ENCODE results near the gene TNNC1. TPM values are rescaled to one million over a fixed set of nuclear protein-coding genes. Genes with fewer than 3 reads are reported as not detected.

TNNC1 gene
- total and polyA plus RNA-seq, 2 experiments from 2014 or later = 1,875 to 3,313 TPM

GRCh38 chr3:52456800-52457183, 3.0 kb upstream of the TNNC1 start:
- TF ChIP-seq CTCF (IDR thresholded peaks at IDR 0.05; ENCODE audit: low read depth, low read length) = no peak
- Histone ChIP-seq H3K9me3 (ENCODE audit: low read depth) (no peaks in the 10 kb centered on the region), H3K4me3 (peak overlapping the region; percentile 87), H3K36me3 (peaks cover 42% of the 10 kb centered on the region), H3K27ac (peak overlapping the region; percentile 99), H3K4me1 (ENCODE audit: low read depth) (peaks cover 32% of the 10 kb centered on the region), H3K27me3 (no peaks in the 10 kb centered on the region)
- DNase-seq (ENCODE audit: low read depth in 1 of 2, low spot score in 1 of 2) = no peak

GRCh38 chr3:52456169-52456799, 2.4 kb upstream of the TNNC1 start:
- Histone ChIP-seq H3K27me3 (no peaks in the 10 kb centered on the region), H3K36me3 (peaks cover 45% of the 10 kb centered on the region), H3K4me1 (ENCODE audit: low read depth) (peaks cover 35% of the 10 kb centered on the region), H3K4me3 (peak overlapping the region; percentile 87), H3K9me3 (ENCODE audit: low read depth) (no peaks in the 10 kb centered on the region), H3K27ac (peak overlapping the region; percentile 99)
- TF ChIP-seq CTCF (IDR thresholded peaks at IDR 0.05; ENCODE audit: low read depth, low read length) = no peak
- DNase-seq (ENCODE audit: low read depth in 1 of 2, low spot score in 1 of 2) = peak in 1 of 2 donors; percentile 70

GRCh38 chr3:52455283-52456168, 1.7 kb upstream of the TNNC1 start, which contains the start of gene NISCH:
Gene NISCH (plus strand): TSS chr3:52455604. CDS start chr3:52455642, 38 bp downstream.
- peak within 1 kb of the TSS; percentile 99 for H3K27ac ChIP-seq
- TF ChIP-seq CTCF (IDR thresholded peaks at IDR 0.05; ENCODE audit: low read depth, low read length) = no peak
- peak; percentile 79 to 93 for DNase-seq (ENCODE audit: low read depth in 1 of 2, low spot score in 1 of 2)

GRCh38 chr3:52454938-52455282, 1.1 kb upstream of the TNNC1 start:
- Histone ChIP-seq H3K9me3 (ENCODE audit: low read depth) (no peaks in the 10 kb centered on the region), H3K4me1 (ENCODE audit: low read depth) (peaks cover 46% of the 10 kb centered on the region), H3K27me3 (no peaks in the 10 kb centered on the region), H3K4me3 (peak overlapping the region; percentile 87), H3K27ac (peak overlapping the region; percentile 99), H3K36me3 (peaks cover 43% of the 10 kb centered on the region)
- DNase-seq (ENCODE audit: low read depth in 1 of 2, low spot score in 1 of 2) = no peak
- TF ChIP-seq CTCF (IDR thresholded peaks at IDR 0.05; ENCODE audit: low read depth, low read length) = no peak

More at GRCh38 chr3:52455283-52456168, 1.7 kb upstream of the TNNC1 start, which contains the start of gene NISCH:
- peaks cover 43% of the 10 kb centered on the region for H3K36me3 ChIP-seq
- H3K4me3 ChIP-seq = peak within 1 kb of the TSS; percentile 87
- no peaks in the 10 kb centered on the region for H3K27me3 ChIP-seq
- H3K4me1 ChIP-seq (ENCODE audit: low read depth) = peaks cover 40% of the 10 kb centered on the region
- H3K9me3 ChIP-seq (ENCODE audit: low read depth) = no peaks in the 10 kb centered on the region

GRCh38 chr3:52454250-52454937, 553 bp upstream of the TNNC1 start:
- peaks cover 49% of the 10 kb centered on the region for H3K4me1 ChIP-seq (ENCODE audit: low read depth)
- peak overlapping the region; percentile 59 for H3K4me3 ChIP-seq
- no peak for DNase-seq (ENCODE audit: low read depth in 1 of 2, low spot score in 1 of 2)
- no peak for TF ChIP-seq CTCF (IDR thresholded peaks at IDR 0.05; ENCODE audit: low read depth, low read length)
- H3K9me3 ChIP-seq (ENCODE audit: low read depth) = no peaks in the 10 kb centered on the region
- H3K27ac ChIP-seq = peak overlapping the region; percentile 99
- no peaks in the 10 kb centered on the region for H3K27me3 ChIP-seq
- H3K36me3 ChIP-seq = peaks cover 40% of the 10 kb centered on the region

All from cardiac muscle cell (in vitro differentiated cells and primary cell).